H9 (cell line): ENCODE results near the gene MAGEB17. TPM values are rescaled to one million over a fixed set of nuclear protein-coding genes. Genes with fewer than 3 reads are reported as not detected.

Experiments
- DNase-seq: peaks from one replicate; pipeline ENCODE4 v3.0.0-alpha.2; 2017
- H2AFZ ChIP-seq: one replicate; pipeline ENCODE4 v1.6.1; 2013; ENCODE audit warnings: mild to moderate bottlenecking, low read length, control low read depth, moderate library complexity
- H2AK5ac ChIP-seq: 2 replicates; pipeline ENCODE4 v1.6.1; 2013; ENCODE audit warnings: low read length, control low read depth, mixed read lengths; ENCODE audit not compliant: insufficient read length
- H2BK120ac ChIP-seq: one replicate; pipeline ENCODE4 v1.6.1; 2013; ENCODE audit warnings: low read depth, mild to moderate bottlenecking, low read length, control low read depth, inconsistent platforms; ENCODE audit not compliant: poor library complexity, severe bottlenecking
- H2BK12ac ChIP-seq: 2 replicates; pipeline ENCODE4 v1.6.1; 2013; ENCODE audit warnings: low read length, control low read depth, mixed read lengths, low read depth; ENCODE audit not compliant: insufficient read length
- H2BK15ac ChIP-seq: 2 replicates; pipeline ENCODE4 v1.6.1; 2013; ENCODE audit warnings: low read depth, low read length, control low read depth
- H2BK20ac ChIP-seq: one replicate; pipeline ENCODE4 v1.6.1; 2013; ENCODE audit warnings: low read depth, mild to moderate bottlenecking, low read length, control low read depth, inconsistent platforms; ENCODE audit not compliant: poor library complexity, severe bottlenecking
- H2BK5ac ChIP-seq: 2 replicates; pipeline ENCODE4 v1.6.1; 2013; ENCODE audit warnings: low read length, control low read depth, mixed read lengths; ENCODE audit not compliant: insufficient read length
- H3K14ac ChIP-seq: 2 replicates; pipeline ENCODE4 v1.6.1; 2013; ENCODE audit warnings: low read length, control low read depth; ENCODE audit not compliant: insufficient read depth
- H3K18ac ChIP-seq: 2 replicates; pipeline ENCODE4 v1.6.1; 2013; ENCODE audit warnings: low read depth, mild to moderate bottlenecking, mixed read lengths, low read length, control low read depth; ENCODE audit not compliant: insufficient read length
- H3K23ac ChIP-seq: 2 replicates; pipeline ENCODE4 v1.6.1; 2013; ENCODE audit warnings: low read length, control low read depth, mixed read lengths, low read depth; ENCODE audit not compliant: insufficient read length
- H3K23me2 ChIP-seq: 2 replicates; pipeline ENCODE4 v1.6.1; 2013; ENCODE audit warnings: low read depth, mild to moderate bottlenecking, mixed read lengths, low read length, control low read depth; ENCODE audit not compliant: insufficient read length, poor library complexity, severe bottlenecking
- H3K27ac ChIP-seq: 2 replicates; pipeline ENCODE4 v1.5.1; 2013; ENCODE audit warnings: low read length, control low read depth, mixed read lengths, low read depth; ENCODE audit not compliant: insufficient read length
- H3K27me3 ChIP-seq: 2 replicates; pipeline ENCODE4 v1.6.1; 2013; ENCODE audit warnings: low read length, control low read depth, inconsistent platforms; ENCODE audit not compliant: insufficient read depth
- H3K4ac ChIP-seq: 2 replicates; pipeline ENCODE4 v1.6.1; 2013; ENCODE audit warnings: low read depth, mild to moderate bottlenecking, control low read depth, inconsistent platforms, low read length, moderate library complexity
- H3K4me1 ChIP-seq: 2 replicates; pipeline ENCODE4 v1.6.1; 2013; ENCODE audit warnings: low read length, control low read depth, inconsistent platforms; ENCODE audit not compliant: insufficient read depth
- H3K4me2 ChIP-seq: 2 replicates; pipeline ENCODE4 v1.6.1; 2013; ENCODE audit warnings: low read length, control low read depth, mixed read lengths; ENCODE audit not compliant: insufficient read length, insufficient read depth
- H3K56ac ChIP-seq: 2 replicates; pipeline ENCODE4 v1.6.1; 2013; ENCODE audit warnings: low read depth, mild to moderate bottlenecking, mixed read lengths, low read length, control low read depth; ENCODE audit not compliant: insufficient read length
- H3K79me1 ChIP-seq: 2 replicates; pipeline ENCODE4 v1.6.1; 2013; ENCODE audit warnings: low read depth, mild to moderate bottlenecking, moderate library complexity, low read length, control low read depth, inconsistent platforms; ENCODE audit not compliant: insufficient read depth, poor library complexity, severe bottlenecking
- H3K79me2 ChIP-seq: 2 replicates; pipeline ENCODE4 v1.6.1; 2013; ENCODE audit warnings: low read length, control low read depth, inconsistent platforms; ENCODE audit not compliant: insufficient read depth
- H3K9ac ChIP-seq: 2 replicates; pipeline ENCODE4 v1.6.1; 2013; ENCODE audit warnings: low read length, control low read depth, mixed read lengths; ENCODE audit not compliant: insufficient read length; ENCODE audit errors: extremely low read depth
- H3K9me3 ChIP-seq: one replicate; pipeline ENCODE4 v1.6.1; 2013; ENCODE audit warnings: low read depth, low read length, inconsistent platforms; ENCODE audit not compliant: control insufficient read depth
- H3T11ph ChIP-seq: one replicate; pipeline ENCODE4 v1.6.1; 2013; ENCODE audit warnings: mild to moderate bottlenecking, low read length, control low read depth, inconsistent platforms
- H4K20me1 ChIP-seq: one replicate; pipeline ENCODE4 v1.6.1; 2013; ENCODE audit not compliant: control insufficient read depth, insufficient read length, insufficient read depth
- H4K5ac ChIP-seq: 2 replicates; pipeline ENCODE4 v1.6.1; 2013; ENCODE audit warnings: low read depth, mild to moderate bottlenecking, mixed read lengths, low read length, control low read depth; ENCODE audit not compliant: insufficient read length
- H4K8ac ChIP-seq: replicated peaks from 2 replicates; pipeline ENCODE4 v1.6.1; 2013; ENCODE audit warnings: low read length, control low read depth, mixed read lengths, low read depth; ENCODE audit not compliant: insufficient read length
- H4K91ac ChIP-seq: 2 replicates; pipeline ENCODE4 v1.6.1; 2013; ENCODE audit warnings: low read depth, mild to moderate bottlenecking, moderate library complexity, mixed read lengths, low read length, control low read depth; ENCODE audit not compliant: insufficient read length
- H3K27ac Mint-ChIP-seq, 3 experiments: 2 replicates in 2 of 3; 3 replicates in 1 of 3; pipeline ENCODE4 v1.8.0; 2020 to 2021; ENCODE audit warnings: mixed read lengths in 3 of 3, mild to moderate bottlenecking in 1 of 3, moderate library complexity in 1 of 3
- H3K27me3 Mint-ChIP-seq: 2 replicates; pipeline ENCODE4 v1.8.0; 2021; ENCODE audit warnings: low read depth, mild to moderate bottlenecking, moderate library complexity, mixed read lengths
- H3K36me3 Mint-ChIP-seq, 3 experiments: 2 replicates in 2 of 3; 3 replicates in 1 of 3; pipeline ENCODE4 v1.8.0; 2020 to 2021; ENCODE audit warnings: low read depth in 3 of 3, mixed read lengths in 3 of 3; ENCODE audit not compliant: insufficient read depth in 1 of 3
- H3K4me1 Mint-ChIP-seq, 2 experiments: 2 replicates each; pipeline ENCODE4 v1.8.0; 2020; ENCODE audit warnings: mixed read lengths in 2 of 2
- H3K4me3 Mint-ChIP-seq, 2 experiments: 2 replicates in 1 of 2; 3 replicates in 1 of 2; pipeline ENCODE4 v1.8.0; 2020 to 2021; ENCODE audit warnings: mild to moderate bottlenecking in 2 of 2, mixed read lengths in 2 of 2, moderate library complexity in 1 of 2
- H3K9me3 Mint-ChIP-seq, 2 experiments: 2 replicates in 1 of 2; 3 replicates in 1 of 2; pipeline ENCODE4 v1.8.0; 2020; ENCODE audit warnings: mild to moderate bottlenecking in 2 of 2, mixed read lengths in 2 of 2, moderate library complexity in 1 of 2
- CTCF ChIP-seq: fragments of 200-600 bp; sonication (generic); conservative IDR thresholded peaks from 3 replicates; pipeline ENCODE4 v1.8.0; 2021; ENCODE audit warnings: antibody characterized with exemption, mild to moderate bottlenecking
- WGBS: extraction: QIAGEN DNeasy Blood & Tissue Kit; methylation state at CpG from one replicate; pipeline ENCODE4 v1.1.7; 2013; ENCODE audit warnings: missing lambda C conversion rate, low lambda C conversion rate, mixed read lengths; ENCODE audit not compliant: insufficient read length; ENCODE audit errors: extremely low coverage; 5-methylcytosine and 5-hydroxymethylcytosine counted together
- total RNA-seq: library from RNA; stranded (reverse); gene quantifications from 2 replicates; pipeline ENCODE4 v1.2.1, GENCODE V29; 2021

Gene MAGEB17
- total RNA-seq, 1 experiment from 2014 or later = 0.74 TPM

GRCh38 chrX:16134936-16135335 lies 32.3 kb upstream of the MAGEB17 start:
- Histone ChIP-seq H3K27ac (no peak overlapping the region), H3K23ac (no peak overlapping the region), H3K14ac (no peak overlapping the region), H3K4ac (no peak overlapping the region), H4K8ac (no peak overlapping the region), H4K20me1 (no peaks in the 10 kb centered on the region), H2AK5ac (no peak overlapping the region), H3K4me2 (peak overlapping the region; percentile 8), H3K79me1 (no peaks in the 10 kb centered on the region), H3K27me3 (no peaks in the 10 kb centered on the region), H3K9me3 (no peaks in the 10 kb centered on the region), H3K9ac (no peak overlapping the region), H4K91ac (no peak overlapping the region), H2BK15ac (no peak overlapping the region), H2AFZ (no peak overlapping the region), H3K79me2 (peaks cover 75% of the 10 kb centered on the region), H3T11ph (no peak overlapping the region), H3K4me1 (peaks cover 6% of the 10 kb centered on the region; the same call in 1 of the 2 replicates), H2BK20ac (no peak overlapping the region), H4K5ac (no peak overlapping the region), H3K56ac (no peak overlapping the region), H2BK120ac (no peak overlapping the region), H3K18ac (no peak overlapping the region), H3K23me2 (no peaks in the 10 kb centered on the region), H2BK12ac (no peak overlapping the region), H2BK5ac (no peak overlapping the region)
- H3K27me3 Mint-ChIP-seq = no peaks in the 10 kb centered on the region
- H3K36me3 Mint-ChIP-seq = peaks cover 2 to 34% (median 12%) of the 10 kb centered on the region in 3 experiments; a peak in 5 of 7 replicates
- whole genome bisulfite sequencing = no CpG with 5 or more reads among the region's 1 CpG
- H3K27ac Mint-ChIP-seq = no peak overlapping the region; a peak in 1 of 7 replicates
- H3K4me3 Mint-ChIP-seq = no peak overlapping the region
- peaks cover 0 to 1% of the 10 kb centered on the region in 2 experiments; a peak in 2 of 5 replicates for H3K9me3 Mint-ChIP-seq
- TF ChIP-seq CTCF = no peak
- DNase-seq = no peak
- H3K4me1 Mint-ChIP-seq = peaks cover 33 to 35% of the 10 kb centered on the region in 2 experiments
